ENCODE measurements around the gene CCDC71L.

Gene CCDC71L

GRCh38 chr7:106630648-106631047, 30.3 kb downstream of the CCDC71L start:
- DNase-seq (ENCODE audit: low read depth) = no peak
- TF ChIP-seq CTCF (conservative IDR thresholded peaks at IDR 0.05; ENCODE audit: low read depth, low read length) = no peak
- H3K4me3 ChIP-seq (ENCODE audit: low read depth, low read length) = no peak overlapping the region

- H3K4me3 ChIP-seq (ENCODE audit: low read depth, low read length) = no peak overlapping the region
- peak; percentile 78 for DNase-seq (ENCODE audit: low read depth)
- no peak for TF ChIP-seq CTCF (conservative IDR thresholded peaks at IDR 0.05; ENCODE audit: low read depth, low read length)
Measured at GRCh38 chr7:106629516-106629915, 31.4 kb downstream of the CCDC71L start.

- H3K4me3 ChIP-seq (ENCODE audit: low read depth, low read length) = no peak overlapping the region
- DNase-seq (ENCODE audit: low read depth) = no peak
- no peak for TF ChIP-seq CTCF (conservative IDR thresholded peaks at IDR 0.05; ENCODE audit: low read depth, low read length)
Measured at GRCh38 chr7:106626376-106627164, 34.4 kb downstream of the CCDC71L start.

- peak; percentile 37 for DNase-seq (ENCODE audit: low read depth)
- TF ChIP-seq CTCF (conservative IDR thresholded peaks at IDR 0.05; ENCODE audit: low read depth, low read length) = no peak
- no peak overlapping the region for H3K4me3 ChIP-seq (ENCODE audit: low read depth, low read length)
Measured at GRCh38 chr7:106625678-106626301, 35.2 kb downstream of the CCDC71L start.

GRCh38 chr7:106623853-106624252, 37.1 kb downstream of the CCDC71L start:
- DNase-seq (ENCODE audit: low read depth) = peak; percentile 47
- no peak overlapping the region for H3K4me3 ChIP-seq (ENCODE audit: low read depth, low read length)
- TF ChIP-seq CTCF (conservative IDR thresholded peaks at IDR 0.05; ENCODE audit: low read depth, low read length) = no peak

- no peak overlapping the region for H3K4me3 ChIP-seq (ENCODE audit: low read depth, low read length)
- DNase-seq (ENCODE audit: low read depth) = no peak
- no peak for TF ChIP-seq CTCF (conservative IDR thresholded peaks at IDR 0.05; ENCODE audit: low read depth, low read length)
Measured at GRCh38 chr7:106623315-106623660, 37.7 kb downstream of the CCDC71L start.
